Liver (tissue), 3 donors: ENCODE measurements around the gene NOC4L.

Source experiments
- GABPA ChIP-seq, 2 donors: IDR thresholded peaks in 1 of 2; conservative IDR thresholded peaks in 1 of 2; 2 replicates each; pipeline ENCODE4 v1.6.1; 2016; ENCODE audit warnings: antibody characterized with exemption in 2 of 2, mild to moderate bottlenecking in 1 of 2, moderate library complexity in 1 of 2
- REST ChIP-seq: IDR thresholded peaks from 2 replicates; pipeline ENCODE4 v1.6.1; 2016; ENCODE audit warnings: antibody characterized with exemption, mild to moderate bottlenecking
- RXRA ChIP-seq, 2 donors: IDR thresholded peaks; 2 replicates each; pipeline ENCODE4 v1.6.1; 2017 to 2018; ENCODE audit warnings: antibody characterized with exemption in 2 of 2, mild to moderate bottlenecking in 1 of 2
- SP1 ChIP-seq: IDR thresholded peaks from 2 replicates; pipeline ENCODE4 v1.6.1; 2018; ENCODE audit warnings: antibody characterized with exemption, mild to moderate bottlenecking
- TAF1 ChIP-seq: conservative IDR thresholded peaks from 2 replicates; pipeline ENCODE4 v1.6.1; 2016; ENCODE audit warnings: antibody characterized with exemption, mild to moderate bottlenecking
- YY1 ChIP-seq: IDR thresholded peaks from 2 replicates; pipeline ENCODE4 v1.6.1; 2016; ENCODE audit warnings: antibody characterized with exemption, mild to moderate bottlenecking
- TF ChIP-seq, protein P1 (sequence below): IDR thresholded peaks from 2 replicates; pipeline ENCODE4 v1.6.1; 2016; ENCODE audit warnings: antibody characterized with exemption
- TF ChIP-seq, protein P2 (sequence below): fragments of 150-350 bp; IDR thresholded peaks from 2 replicates; pipeline ENCODE4 v1.5.1; 2017; ENCODE audit warnings: improper control_type of control experiment, low read depth, low read length; ENCODE audit not compliant: missing input control
- donor health status: healthy.
- donor health status: healthy.

DNA sequence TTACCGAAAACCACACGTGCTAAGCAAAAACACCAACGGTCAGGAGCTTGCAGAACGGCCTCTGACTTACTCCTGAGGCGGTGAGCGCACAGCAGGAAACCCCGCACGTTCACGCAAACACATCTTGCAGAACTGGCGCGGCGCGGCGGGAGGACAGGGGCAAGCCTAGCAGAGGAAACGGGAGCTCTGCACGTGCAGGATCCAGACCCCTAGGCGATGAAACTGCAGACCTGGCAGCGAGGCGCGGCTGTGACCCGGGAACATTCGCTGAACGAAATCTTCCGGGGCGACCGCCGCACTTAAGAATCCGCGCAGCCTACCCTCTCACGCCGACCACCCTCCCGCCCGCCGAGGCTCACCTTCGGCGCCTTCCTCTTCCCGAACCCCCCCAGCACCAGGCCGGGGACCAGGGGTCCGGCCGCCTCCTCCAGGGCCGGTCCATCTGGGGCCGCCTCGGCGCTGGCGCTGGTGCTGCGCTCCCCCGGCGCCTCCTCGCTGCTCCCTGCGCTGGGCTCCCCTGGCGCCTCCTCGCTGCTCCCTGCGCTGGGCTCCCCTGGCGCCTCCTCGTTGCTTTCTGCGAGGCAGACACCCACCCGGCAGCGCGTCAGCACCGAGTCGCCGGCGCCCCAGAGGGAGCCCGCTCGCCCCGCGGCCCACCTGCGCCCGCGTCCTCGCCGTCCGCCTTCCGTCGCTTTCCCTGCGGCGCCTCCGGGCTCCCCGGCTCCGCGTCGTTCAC is 753 bp upstream of the NOC4L start:
- TF ChIP-seq, protein P1, sequence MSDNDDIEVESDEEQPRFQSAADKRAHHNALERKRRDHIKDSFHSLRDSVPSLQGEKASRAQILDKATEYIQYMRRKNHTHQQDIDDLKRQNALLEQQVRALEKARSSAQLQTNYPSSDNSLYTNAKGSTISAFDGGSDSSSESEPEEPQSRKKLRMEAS, result no peak
- TF ChIP-seq, protein P2, sequence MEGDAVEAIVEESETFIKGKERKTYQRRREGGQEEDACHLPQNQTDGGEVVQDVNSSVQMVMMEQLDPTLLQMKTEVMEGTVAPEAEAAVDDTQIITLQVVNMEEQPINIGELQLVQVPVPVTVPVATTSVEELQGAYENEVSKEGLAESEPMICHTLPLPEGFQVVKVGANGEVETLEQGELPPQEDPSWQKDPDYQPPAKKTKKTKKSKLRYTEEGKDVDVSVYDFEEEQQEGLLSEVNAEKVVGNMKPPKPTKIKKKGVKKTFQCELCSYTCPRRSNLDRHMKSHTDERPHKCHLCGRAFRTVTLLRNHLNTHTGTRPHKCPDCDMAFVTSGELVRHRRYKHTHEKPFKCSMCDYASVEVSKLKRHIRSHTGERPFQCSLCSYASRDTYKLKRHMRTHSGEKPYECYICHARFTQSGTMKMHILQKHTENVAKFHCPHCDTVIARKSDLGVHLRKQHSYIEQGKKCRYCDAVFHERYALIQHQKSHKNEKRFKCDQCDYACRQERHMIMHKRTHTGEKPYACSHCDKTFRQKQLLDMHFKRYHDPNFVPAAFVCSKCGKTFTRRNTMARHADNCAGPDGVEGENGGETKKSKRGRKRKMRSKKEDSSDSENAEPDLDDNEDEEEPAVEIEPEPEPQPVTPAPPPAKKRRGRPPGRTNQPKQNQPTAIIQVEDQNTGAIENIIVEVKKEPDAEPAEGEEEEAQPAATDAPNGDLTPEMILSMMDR, result no peak
- TF ChIP-seq YY1 (no peak), TAF1 (no peak), RXRA (IDR thresholded peaks at IDR 0.05) (no peak), GABPA (IDR thresholded peaks at IDR 0.05 in 1 of 2, conservative IDR thresholded peaks at IDR 0.05 in 1 of 2) (no peak), REST (no peak), SP1 (no peak)
